Gastrocnemius medialis (tissue), 4 donors: ENCODE data around the gene GOLGA3. TPM values are rescaled to one million over a fixed set of nuclear protein-coding genes. Genes with fewer than 3 reads are reported as not detected.
"Not testable (repeated sequence)": the region's sequence is repeated elsewhere in the genome, so short reads cannot be mapped to it uniquely, and the experiment has no call there.

Source experiments
- ATAC-seq, 2 donors: fragments of 150-250 bp; one replicate each; pipeline ENCODE4 v1.9.1; 2016
- DNase-seq, 2 donors: peaks; one replicate each; pipeline ENCODE4 v3.0.0-alpha.2; 2019
- H3K27ac ChIP-seq, 4 donors: fragments of 200-600 bp; sonication (generic); 1 replicate in 1 of 4; 2 replicates in 3 of 4; pipeline ENCODE4 v1.5.1; 2016 to 2018; ENCODE audit warnings: mild to moderate bottlenecking in 2 of 4, moderate library complexity in 1 of 4
- H3K27me3 ChIP-seq, 3 donors: fragments of 200-600 bp; sonication (generic) in 2 of 3; 1 replicate in 1 of 3; 2 replicates in 2 of 3; pipeline versions ENCODE4 v1.5.1 to v1.6.0; 2016 to 2019; ENCODE audit warnings: mild to moderate bottlenecking in 1 of 3, moderate library complexity in 1 of 3
- H3K36me3 ChIP-seq, 2 donors: fragments of 200-600 bp; sonication (generic) in 1 of 2; one replicate each; pipeline ENCODE4 v1.5.1; 2017 to 2018
- H3K4me1 ChIP-seq, 2 donors: fragments of 200-600 bp; sonication (generic) in 1 of 2; one replicate each; pipeline ENCODE4 v1.5.1; 2016 to 2017; ENCODE audit warnings: mild to moderate bottlenecking in 2 of 2
- H3K4me3 ChIP-seq, 4 donors: fragments of 200-600 bp; sonication (generic) in 3 of 4; 1 replicate in 1 of 4; 2 replicates in 3 of 4; pipeline ENCODE4 v1.5.1; 2016 to 2019; ENCODE audit warnings: mild to moderate bottlenecking in 2 of 4
- H3K9me3 ChIP-seq, 3 donors: fragments of 200-600 bp; sonication (generic) in 2 of 3; 1 replicate in 1 of 3; 2 replicates in 2 of 3; pipeline ENCODE4 v1.5.1; 2016 to 2019
- CTCF ChIP-seq, 5 experiments: fragments of 450-650 bp in 3 of 5; fragments of 200-600 bp in 2 of 5; sonication (generic) in 2 of 5; IDR thresholded peaks in 4 of 5; conservative IDR thresholded peaks in 1 of 5; 1 replicate in 4 of 5; 2 replicates in 1 of 5; pipeline ENCODE4 v1.5.1; 2016 to 2019; ENCODE audit warnings: antibody characterized with exemption in 5 of 5, mild to moderate bottlenecking in 3 of 5, moderate library complexity in 3 of 5
- POLR2A ChIP-seq, 2 donors: fragments of 450-650 bp; IDR thresholded peaks; one replicate each; pipeline ENCODE4 v1.6.1; 2017; ENCODE audit warnings: antibody characterized with exemption in 2 of 2, mild to moderate bottlenecking in 2 of 2, moderate library complexity in 2 of 2
- in situ Hi-C, 4 donors: fragments of 200-750 bp; cut with MboI; loops; one replicate each; pipeline versions ENCODE4 v1.15.0 to v1.8.0; 2017; ENCODE audit warnings: low sequenced_read_pairs in 4 of 4
- intact Hi-C: fragments of 100-400 bp; cut with DNase I; formaldehyde crosslinking; loops from one replicate; pipeline ENCODE4 v1.15.1; 2023; ENCODE audit warnings: low total_unique reads
- total RNA-seq, 4 donors: library from RNA; depleted of rRNA; stranded (reverse); fragments of >200 nt; gene quantifications; one replicate each; pipeline versions ENCODE4 v1.1.0 to v1.2.3, GENCODE V29; 2016

Gene GOLGA3
- total RNA-seq, 4 donors from 2014 or later, result 30.0 to 50.0 (median 39.6) TPM

DNA sequence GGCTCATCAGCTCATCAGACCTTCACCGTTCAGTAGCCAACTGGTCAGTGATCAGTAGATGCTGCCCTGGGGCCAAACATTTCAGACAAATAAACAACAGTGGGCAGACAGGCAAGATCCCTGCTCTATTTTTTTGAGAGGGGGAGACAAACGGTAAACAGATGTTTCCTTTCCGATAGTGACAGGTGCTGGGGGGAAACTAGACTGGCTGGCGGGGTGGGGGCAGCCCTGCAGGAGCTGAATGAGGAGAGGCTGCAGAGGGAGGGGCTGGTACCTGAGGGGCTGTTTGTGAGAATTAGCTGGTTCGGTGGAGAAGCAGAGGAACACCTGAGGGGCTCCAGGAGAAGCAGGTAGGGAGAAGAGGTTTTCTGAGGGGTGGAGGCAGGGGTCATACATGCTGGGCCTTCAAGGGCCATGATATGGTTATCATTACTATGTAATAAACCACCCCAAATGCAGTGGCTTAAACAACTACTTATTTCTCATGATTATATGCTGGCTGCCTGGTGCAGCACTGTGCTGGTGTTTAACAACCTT is 8.2 kb upstream of the GOLGA3 start:
- Histone ChIP-seq H3K36me3 (peaks cover 0 to 19% of the 10 kb centered on the region in 2 donors), H3K27me3 (no peaks in the 10 kb centered on the region), H3K4me3 (no peak overlapping the region), H3K4me1 (no peaks in the 10 kb centered on the region), H3K27ac (no peak overlapping the region), H3K9me3 (no peaks in the 10 kb centered on the region)
- TF ChIP-seq CTCF (IDR thresholded peaks at IDR 0.05 in 4 of 5, conservative IDR thresholded peaks at IDR 0.05 in 1 of 5) (no peak), POLR2A (IDR thresholded peaks at IDR 0.05) (no peak)
- intact Hi-C loops (no loop called here), in situ Hi-C loops (no loop called here)
- ATAC-seq, result no peak
- DNase-seq, result no peak

DNA sequence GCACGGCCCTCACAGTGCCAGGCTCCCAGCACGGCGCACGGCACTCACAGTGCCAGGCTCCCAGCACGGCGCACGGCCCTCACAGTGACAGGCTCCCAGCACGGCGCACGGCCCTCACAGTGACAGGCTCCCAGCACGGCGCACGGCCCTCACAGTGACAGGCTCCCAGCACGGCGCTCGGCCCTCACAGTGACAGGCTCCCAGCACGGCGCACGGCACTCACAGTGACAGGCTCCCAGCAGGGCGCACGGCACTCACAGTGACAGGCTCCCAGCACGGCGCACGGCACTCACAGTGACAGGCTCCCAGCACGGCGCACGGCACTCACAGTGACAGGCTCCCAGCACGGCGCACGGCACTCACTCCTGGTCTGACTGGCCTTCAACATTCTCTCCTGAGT is 7.6 kb upstream of the GOLGA3 start:
- in situ Hi-C loops, intact Hi-C loops, H3K4me1 ChIP-seq, DNase-seq, H3K27ac ChIP-seq, H3K4me3 ChIP-seq, H3K9me3 ChIP-seq, ATAC-seq, H3K27me3 ChIP-seq: not testable (repeated sequence)
- H3K36me3 ChIP-seq, result peaks cover 0 to 14% of the 10 kb centered on the region in 2 donors

GRCh38 chr12:132835076-132836025 is 6.7 kb upstream of the GOLGA3 start:
- Histone ChIP-seq H3K4me1 (no peaks in the 10 kb centered on the region), H3K9me3 (no peaks in the 10 kb centered on the region), H3K36me3 (peaks cover 0 to 6% of the 10 kb centered on the region in 2 donors), H3K27ac (no peak overlapping the region), H3K27me3 (no peaks in the 10 kb centered on the region), H3K4me3 (no peak overlapping the region)
- ATAC-seq (no peak), DNase-seq (no peak)
- TF ChIP-seq POLR2A (IDR thresholded peaks at IDR 0.05) (no peak), CTCF (IDR thresholded peaks at IDR 0.05 in 4 of 5, conservative IDR thresholded peaks at IDR 0.05 in 1 of 5) (no peak)
- in situ Hi-C loops, result no loop called here
- intact Hi-C loops, result no loop called here

GRCh38 chr12:132834181-132834711 is 5.6 kb upstream of the GOLGA3 start:
- intact Hi-C loops (no loop called here), in situ Hi-C loops (no loop called here)
- no peak overlapping the region for H3K27ac ChIP-seq
- H3K4me3 ChIP-seq, result no peak overlapping the region
- no peak for TF ChIP-seq POLR2A (IDR thresholded peaks at IDR 0.05)
- no peak for TF ChIP-seq CTCF (IDR thresholded peaks at IDR 0.05 in 4 of 5, conservative IDR thresholded peaks at IDR 0.05 in 1 of 5)
- H3K4me1 ChIP-seq, result peaks cover 0 to 3% of the 10 kb centered on the region in 2 donors
- DNase-seq (no peak), ATAC-seq (no peak)
- no peaks in the 10 kb centered on the region for H3K27me3 ChIP-seq
- H3K9me3 ChIP-seq, result no peaks in the 10 kb centered on the region
- no peaks in the 10 kb centered on the region for H3K36me3 ChIP-seq

DNA sequence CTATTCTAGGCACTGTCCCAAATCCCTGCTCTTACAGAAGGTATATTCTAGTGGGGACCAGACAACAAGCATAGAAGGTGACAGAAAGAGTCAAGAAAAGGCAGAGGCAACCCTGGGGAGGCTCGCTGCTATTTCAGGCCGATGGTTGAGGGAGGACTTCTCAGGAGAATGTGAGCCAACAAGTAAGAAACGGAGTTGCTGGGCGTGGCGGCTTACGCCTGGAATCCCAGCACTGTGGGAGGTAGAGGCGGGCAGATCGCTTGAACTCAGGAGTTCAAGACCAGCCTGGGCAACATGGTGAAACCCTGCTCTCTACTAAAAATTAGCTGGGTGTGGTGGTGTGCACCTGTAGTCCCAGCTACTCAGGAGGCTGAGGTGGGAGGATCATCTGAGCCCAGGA is 4.7 kb upstream of the GOLGA3 start:
- Histone ChIP-seq H3K4me1 (peaks cover 0 to 4% of the 10 kb centered on the region in 2 donors), H3K36me3 (no peaks in the 10 kb centered on the region), H3K27me3 (no peaks in the 10 kb centered on the region), H3K9me3 (no peaks in the 10 kb centered on the region), H3K4me3 (no peak overlapping the region), H3K27ac (no peak overlapping the region)
- intact Hi-C loops, result no loop called here
- DNase-seq, result no peak
- TF ChIP-seq POLR2A (IDR thresholded peaks at IDR 0.05) (no peak), CTCF (IDR thresholded peaks at IDR 0.05 in 4 of 5, conservative IDR thresholded peaks at IDR 0.05 in 1 of 5) (no peak)
- no peak for ATAC-seq
- in situ Hi-C loops, result no loop called here
